Liver (tissue), 3 donors: ENCODE measurements around the gene MAGI1.

Experiments used
- CTCF ChIP-seq: fragments of 150-350 bp; IDR thresholded peaks from 2 replicates; pipeline ENCODE4 v1.5.1; 2017; ENCODE audit warnings: improper control_type of control experiment, low read depth, low read length; ENCODE audit not compliant: missing input control
- JUND ChIP-seq, 2 donors: IDR thresholded peaks; 2 replicates each; pipeline ENCODE4 v1.6.1; 2016; ENCODE audit warnings: antibody characterized with exemption in 2 of 2
- RAD21 ChIP-seq, 2 donors: IDR thresholded peaks; 2 replicates each; pipeline ENCODE4 v1.6.1; 2016; ENCODE audit warnings: antibody characterized with exemption in 2 of 2, mild to moderate bottlenecking in 2 of 2
- RXRA ChIP-seq, 2 donors: IDR thresholded peaks; 2 replicates each; pipeline ENCODE4 v1.6.1; 2017 to 2018; ENCODE audit warnings: antibody characterized with exemption in 2 of 2, mild to moderate bottlenecking in 1 of 2
- SP1 ChIP-seq: IDR thresholded peaks from 2 replicates; pipeline ENCODE4 v1.6.1; 2018; ENCODE audit warnings: antibody characterized with exemption, mild to moderate bottlenecking
- donor health status: healthy.
- donor health status: healthy.

GRCh38 chr3:65857327-65857726 lies 181.4 kb downstream of the MAGI1 start:
- TF ChIP-seq SP1 (no peak), CTCF (no peak), RXRA (IDR thresholded peaks at IDR 0.05) (no peak), JUND (IDR thresholded peaks at IDR 0.05) (no peak), RAD21 (IDR thresholded peaks at IDR 0.05) (no peak)
